ENCODE measurements around the gene PDE4D.

DNA sequence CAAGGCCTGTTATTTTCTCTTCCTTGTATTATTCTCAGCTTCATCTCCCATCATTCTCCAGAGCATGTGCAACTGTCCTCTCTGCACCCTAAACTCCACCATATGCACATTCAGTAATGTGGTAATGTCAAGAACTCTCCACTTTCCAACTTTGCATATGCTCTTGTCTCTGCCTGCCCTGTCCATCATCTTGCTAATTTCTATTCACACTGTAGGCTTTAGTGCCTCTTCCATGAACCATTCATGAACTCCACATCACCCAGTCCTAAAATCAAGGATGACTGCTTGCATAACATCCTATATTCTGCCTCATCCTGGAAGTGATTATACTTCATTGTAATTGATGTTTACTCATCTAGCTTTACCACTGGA lies 354.8 kb downstream of the PDE4D start:
- TF ChIP-seq, protein P1, sequence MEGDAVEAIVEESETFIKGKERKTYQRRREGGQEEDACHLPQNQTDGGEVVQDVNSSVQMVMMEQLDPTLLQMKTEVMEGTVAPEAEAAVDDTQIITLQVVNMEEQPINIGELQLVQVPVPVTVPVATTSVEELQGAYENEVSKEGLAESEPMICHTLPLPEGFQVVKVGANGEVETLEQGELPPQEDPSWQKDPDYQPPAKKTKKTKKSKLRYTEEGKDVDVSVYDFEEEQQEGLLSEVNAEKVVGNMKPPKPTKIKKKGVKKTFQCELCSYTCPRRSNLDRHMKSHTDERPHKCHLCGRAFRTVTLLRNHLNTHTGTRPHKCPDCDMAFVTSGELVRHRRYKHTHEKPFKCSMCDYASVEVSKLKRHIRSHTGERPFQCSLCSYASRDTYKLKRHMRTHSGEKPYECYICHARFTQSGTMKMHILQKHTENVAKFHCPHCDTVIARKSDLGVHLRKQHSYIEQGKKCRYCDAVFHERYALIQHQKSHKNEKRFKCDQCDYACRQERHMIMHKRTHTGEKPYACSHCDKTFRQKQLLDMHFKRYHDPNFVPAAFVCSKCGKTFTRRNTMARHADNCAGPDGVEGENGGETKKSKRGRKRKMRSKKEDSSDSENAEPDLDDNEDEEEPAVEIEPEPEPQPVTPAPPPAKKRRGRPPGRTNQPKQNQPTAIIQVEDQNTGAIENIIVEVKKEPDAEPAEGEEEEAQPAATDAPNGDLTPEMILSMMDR (IDR thresholded peaks at IDR 0.05) = no peak
- TF ChIP-seq POLR2A (IDR thresholded peaks at IDR 0.05) = no peak
